22Rv1 (cell line): ENCODE measurements around the gene AAK1.

Experiments used
- ZFX ChIP-seq: fragments of 450-650 bp; IDR thresholded peaks from 2 replicates; pipeline ENCODE4 v1.6.1; 2017; ENCODE audit warnings: antibody characterized with exemption, borderline replicate concordance
- TF ChIP-seq, protein P1 (sequence below): fragments of 450-650 bp; IDR thresholded peaks from 2 replicates; pipeline ENCODE4 v1.5.1; 2017; ENCODE audit warnings: mild to moderate bottlenecking

DNA sequence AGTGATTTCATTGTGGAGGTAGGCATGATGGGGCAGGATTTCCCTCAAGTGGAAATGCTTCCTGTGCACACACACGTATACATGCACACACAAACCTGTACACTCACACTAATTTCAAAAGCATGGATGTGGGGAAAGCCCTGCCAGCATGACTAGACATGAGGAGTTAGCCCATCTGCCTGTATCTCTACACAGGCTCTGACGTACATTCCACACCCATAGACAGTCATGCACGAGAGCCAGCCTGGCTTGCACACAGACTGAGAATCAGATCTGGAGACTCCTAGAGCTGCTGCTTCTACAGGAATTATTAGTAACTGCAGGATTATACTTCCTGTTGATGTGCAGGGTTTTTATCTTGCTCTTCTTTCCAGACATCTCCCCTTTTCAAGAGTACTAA lies 179.0 kb downstream of the AAK1 start:
- TF ChIP-seq, protein P1, sequence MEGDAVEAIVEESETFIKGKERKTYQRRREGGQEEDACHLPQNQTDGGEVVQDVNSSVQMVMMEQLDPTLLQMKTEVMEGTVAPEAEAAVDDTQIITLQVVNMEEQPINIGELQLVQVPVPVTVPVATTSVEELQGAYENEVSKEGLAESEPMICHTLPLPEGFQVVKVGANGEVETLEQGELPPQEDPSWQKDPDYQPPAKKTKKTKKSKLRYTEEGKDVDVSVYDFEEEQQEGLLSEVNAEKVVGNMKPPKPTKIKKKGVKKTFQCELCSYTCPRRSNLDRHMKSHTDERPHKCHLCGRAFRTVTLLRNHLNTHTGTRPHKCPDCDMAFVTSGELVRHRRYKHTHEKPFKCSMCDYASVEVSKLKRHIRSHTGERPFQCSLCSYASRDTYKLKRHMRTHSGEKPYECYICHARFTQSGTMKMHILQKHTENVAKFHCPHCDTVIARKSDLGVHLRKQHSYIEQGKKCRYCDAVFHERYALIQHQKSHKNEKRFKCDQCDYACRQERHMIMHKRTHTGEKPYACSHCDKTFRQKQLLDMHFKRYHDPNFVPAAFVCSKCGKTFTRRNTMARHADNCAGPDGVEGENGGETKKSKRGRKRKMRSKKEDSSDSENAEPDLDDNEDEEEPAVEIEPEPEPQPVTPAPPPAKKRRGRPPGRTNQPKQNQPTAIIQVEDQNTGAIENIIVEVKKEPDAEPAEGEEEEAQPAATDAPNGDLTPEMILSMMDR = no peak
- no peak for TF ChIP-seq ZFX
